PC-9 (cell line): Measurements from ENCODE around the gene ATRNL1. TPM values are rescaled to one million over a fixed set of nuclear protein-coding genes. Genes with fewer than 3 reads are reported as not detected.

ENCODE experiments used
- BruUV-seq: library from RNA; stranded (reverse); fragments of 400-500 nt; replicated peaks from 2 replicates; lab custom pipeline; 2021; lab: Mats Ljungman, UMichigan
- CTCF ChIA-PET: fragments of 300-600 bp; sonication (Branson Sonifier 250); formaldehyde crosslinking; loops from one replicate; lab custom pipeline; 2022; ENCODE audit warnings: antibody characterized with exemption; lab: Charles Lee
- POLR2A ChIA-PET: fragments of 300-600 bp; sonication (Branson Sonifier 250); formaldehyde crosslinking; loops from one replicate; lab custom pipeline; 2022; ENCODE audit warnings: antibody characterized with exemption; ENCODE audit not compliant: unreplicated experiment; lab: Charles Lee
- DNase-seq, 2 experiments: peaks; one replicate each; pipeline versions ENCODE4 v3.0.0 to v3.0.0-alpha.2; 2015 to 2022; ENCODE audit warnings: mixed read lengths in 1 of 2
- H2AFZ ChIP-seq: fragments of 200-600 bp; sonication (generic); 2 replicates; pipeline ENCODE4 v1.8.1; 2017; ENCODE audit warnings: antibody characterized with exemption
- H3F3A ChIP-seq: fragments of 200-600 bp; sonication (generic); 2 replicates; pipeline ENCODE4 v1.8.1; 2017; ENCODE audit warnings: antibody characterized with exemption, mild to moderate bottlenecking, low read depth; ENCODE audit not compliant: insufficient read depth
- H3K27ac ChIP-seq: fragments of 200-600 bp; sonication (generic); 2 replicates; pipeline ENCODE4 v1.6.1; 2016; ENCODE audit warnings: mixed run types
- H3K27me3 ChIP-seq: fragments of 200-600 bp; sonication (generic); 2 replicates; pipeline ENCODE4 v1.6.1; 2016; ENCODE audit warnings: low read depth, mixed run types; ENCODE audit not compliant: insufficient read depth
- H3K36me3 ChIP-seq: fragments of 200-600 bp; sonication (generic); 2 replicates; pipeline ENCODE4 v1.6.1; 2016; ENCODE audit warnings: low read depth, mixed run types
- H3K4me1 ChIP-seq: fragments of 200-600 bp; sonication (generic); replicated peaks from 2 replicates; pipeline ENCODE4 v1.6.1; 2016; ENCODE audit warnings: mixed run types; ENCODE audit not compliant: insufficient read depth
- H3K4me2 ChIP-seq: fragments of 200-600 bp; sonication (generic); 2 replicates; pipeline ENCODE4 v1.6.1; 2017; ENCODE audit warnings: mixed run types
- H3K4me3 ChIP-seq: fragments of 200-600 bp; sonication (generic); 2 replicates; pipeline ENCODE4 v1.6.1; 2016; ENCODE audit warnings: mixed run types
- H3K79me2 ChIP-seq: fragments of 200-600 bp; sonication (generic); 2 replicates; pipeline ENCODE4 v1.6.1; 2017; ENCODE audit warnings: low read depth, mixed run types
- H3K9me2 ChIP-seq: fragments of 200-600 bp; sonication (generic); 2 replicates; pipeline ENCODE4 v1.8.1; 2017; ENCODE audit warnings: mild to moderate bottlenecking; ENCODE audit not compliant: insufficient read depth
- H3K9me3 ChIP-seq: fragments of 200-600 bp; sonication (generic); 2 replicates; pipeline ENCODE4 v1.8.1; 2016; ENCODE audit warnings: low read depth; ENCODE audit not compliant: insufficient read depth
- H4K20me1 ChIP-seq: fragments of 200-600 bp; sonication (generic); 2 replicates; pipeline ENCODE4 v1.8.1; 2017; ENCODE audit not compliant: insufficient read depth
- CTCF ChIP-seq: fragments of 200-600 bp; sonication (generic); conservative IDR thresholded peaks from 2 replicates; pipeline ENCODE4 v1.6.1; 2017; ENCODE audit warnings: mixed run types, antibody characterized with exemption, mild to moderate bottlenecking, moderate library complexity
- EZH2 ChIP-seq: fragments of 200-600 bp; sonication (generic); IDR thresholded peaks from 2 replicates; pipeline ENCODE4 v1.8.0; 2017; ENCODE audit warnings: antibody characterized with exemption, low read depth
- intact Hi-C: fragments of 100-400 bp; cut with micrococcal nuclease; formaldehyde crosslinking; loops from one replicate; pipeline ENCODE4 v1.10.0; 2022; ENCODE audit not compliant: unreplicated experiment
- total RNA-seq: library from RNA; stranded (reverse); gene quantifications from 2 replicates; pipeline ENCODE4 v1.2.3, GENCODE V29; 2021

The ATRNL1 gene
- total RNA-seq, 1 experiment from 2014 or later: not detected

DNA sequence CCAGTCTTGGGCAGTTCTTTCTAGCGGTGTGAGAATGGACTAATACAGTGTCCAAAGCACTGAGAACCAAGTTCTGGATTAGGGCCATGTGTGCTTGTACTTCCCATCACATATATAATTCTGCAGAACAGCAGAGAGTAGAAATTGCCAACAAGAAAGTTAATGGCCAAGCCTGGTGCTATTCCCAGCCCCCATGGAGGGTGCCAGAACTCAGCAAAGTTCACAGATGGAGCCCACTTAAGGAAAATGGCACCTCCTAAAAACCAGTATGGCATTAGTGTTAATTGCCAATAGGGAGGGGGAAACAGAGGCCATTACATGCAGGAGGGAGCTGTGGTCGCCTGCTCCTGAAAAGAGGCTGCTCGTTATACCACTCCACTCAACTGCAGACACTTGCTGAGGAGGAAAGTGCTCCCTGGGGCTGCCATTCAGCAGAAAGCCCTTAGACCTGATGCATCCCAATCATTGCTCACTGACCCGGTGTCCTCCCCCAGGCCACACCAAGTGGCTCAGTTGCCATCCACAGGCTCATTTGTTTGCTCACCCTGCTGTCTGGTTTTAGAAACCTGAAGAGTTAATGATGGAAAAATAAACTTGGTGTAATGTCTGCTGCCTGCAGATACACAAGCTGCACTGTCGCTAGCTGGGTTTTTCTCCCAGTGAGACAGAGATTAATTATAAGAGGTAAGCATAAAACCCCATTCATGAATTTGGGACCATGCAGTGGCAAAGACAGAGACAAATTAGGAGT, 899.2 kb downstream of the ATRNL1 start:
- no peaks in the 10 kb centered on the region for H3F3A ChIP-seq
- no peaks in the 10 kb centered on the region for H3K79me2 ChIP-seq
- H3K4me1 ChIP-seq: no peaks in the 10 kb centered on the region
- H2AFZ ChIP-seq: no peak overlapping the region
- H4K20me1 ChIP-seq: no peaks in the 10 kb centered on the region
- TF ChIP-seq EZH2 (no peak), CTCF (no peak)
- H3K9me2 ChIP-seq: no peaks in the 10 kb centered on the region
- ChIA-PET POLR2A (no interaction called here), CTCF (no interaction called here)
- H3K36me3 ChIP-seq: no peaks in the 10 kb centered on the region
- H3K4me2 ChIP-seq: no peak overlapping the region
- H3K4me3 ChIP-seq: no peak overlapping the region
- DNase-seq: no peak
- intact Hi-C loops: no loop called here
- H3K9me3 ChIP-seq: no peaks in the 10 kb centered on the region
- no TSS peak for BruUV-seq
- no peaks in the 10 kb centered on the region for H3K27me3 ChIP-seq
- no peak overlapping the region for H3K27ac ChIP-seq

- H2AFZ ChIP-seq: no peak overlapping the region
- intact Hi-C loops: no loop called here
- H3K4me2 ChIP-seq: no peak overlapping the region
- no peaks in the 10 kb centered on the region for H3K79me2 ChIP-seq
- H3K27ac ChIP-seq: no peak overlapping the region
- H3K9me3 ChIP-seq: no peaks in the 10 kb centered on the region
- peaks cover 7% of the 10 kb centered on the region; the same call in 1 of the 2 replicates for H3K27me3 ChIP-seq
- BruUV-seq: no TSS peak
- no peak overlapping the region for H3K4me3 ChIP-seq
- no peaks in the 10 kb centered on the region for H3K9me2 ChIP-seq
- no peaks in the 10 kb centered on the region for H3K4me1 ChIP-seq
- H3K36me3 ChIP-seq: no peaks in the 10 kb centered on the region
- DNase-seq: no peak
- ChIA-PET POLR2A (no interaction called here), CTCF (no interaction called here)
- TF ChIP-seq EZH2 (no peak), CTCF (no peak)
- no peaks in the 10 kb centered on the region for H4K20me1 ChIP-seq
- H3F3A ChIP-seq: no peaks in the 10 kb centered on the region
These were observed 902.9 kb downstream of the ATRNL1 start for GRCh38 chr10:115996031-115996430.

- TF ChIP-seq EZH2: no peak
- TF ChIP-seq CTCF: no peak
- H2AFZ ChIP-seq: no peak overlapping the region
- no peaks in the 10 kb centered on the region for H3K9me3 ChIP-seq
- no peak overlapping the region for H3K4me3 ChIP-seq
- no peaks in the 10 kb centered on the region for H3K79me2 ChIP-seq
- H4K20me1 ChIP-seq: no peaks in the 10 kb centered on the region
- H3K9me2 ChIP-seq: no peaks in the 10 kb centered on the region
- no peaks in the 10 kb centered on the region for H3F3A ChIP-seq
- no peaks in the 10 kb centered on the region for H3K36me3 ChIP-seq
- no peak for DNase-seq
- ChIA-PET CTCF (no interaction called here), POLR2A (no interaction called here)
- H3K27me3 ChIP-seq: peaks cover 7% of the 10 kb centered on the region; the same call in 1 of the 2 replicates
- intact Hi-C loops: no loop called here
- BruUV-seq: no TSS peak
- no peak overlapping the region for H3K4me2 ChIP-seq
- H3K4me1 ChIP-seq: no peaks in the 10 kb centered on the region
- H3K27ac ChIP-seq: no peak overlapping the region
These were observed 905.1 kb downstream of the ATRNL1 start for GRCh38 chr10:115998301-115998700.

Other genes with a start within 250 kb of the ATRNL1 start
- gene TRUB1, start 155.2 kb upstream of the ATRNL1 start, total RNA-seq: 11.5 and 14.2 TPM in 2 replicates